ENCODE data around the gene CFAP99. TPM values are rescaled to one million over a fixed set of nuclear protein-coding genes. Genes with fewer than 3 reads are reported as not detected.

Gene CFAP99
- total and polyA plus RNA-seq, 8 donors = 0.41 to 2.6 (median 1.4) TPM

GRCh38 chr4:2383760-2384159 lies 35.0 kb upstream of the CFAP99 start:
- Histone ChIP-seq H3K27me3 (no peaks in the 10 kb centered on the region), H3K4me3 (no peak overlapping the region), H3K27ac (no peak overlapping the region), H3K4me1 (no peaks in the 10 kb centered on the region), H3K36me3 (no peaks in the 10 kb centered on the region), H3K9me3 (peaks cover 0 to 3% of the 10 kb centered on the region in 2 donors)
- intact Hi-C loops (cut with DNase I) = no loop called here
- TF ChIP-seq, protein P1, sequence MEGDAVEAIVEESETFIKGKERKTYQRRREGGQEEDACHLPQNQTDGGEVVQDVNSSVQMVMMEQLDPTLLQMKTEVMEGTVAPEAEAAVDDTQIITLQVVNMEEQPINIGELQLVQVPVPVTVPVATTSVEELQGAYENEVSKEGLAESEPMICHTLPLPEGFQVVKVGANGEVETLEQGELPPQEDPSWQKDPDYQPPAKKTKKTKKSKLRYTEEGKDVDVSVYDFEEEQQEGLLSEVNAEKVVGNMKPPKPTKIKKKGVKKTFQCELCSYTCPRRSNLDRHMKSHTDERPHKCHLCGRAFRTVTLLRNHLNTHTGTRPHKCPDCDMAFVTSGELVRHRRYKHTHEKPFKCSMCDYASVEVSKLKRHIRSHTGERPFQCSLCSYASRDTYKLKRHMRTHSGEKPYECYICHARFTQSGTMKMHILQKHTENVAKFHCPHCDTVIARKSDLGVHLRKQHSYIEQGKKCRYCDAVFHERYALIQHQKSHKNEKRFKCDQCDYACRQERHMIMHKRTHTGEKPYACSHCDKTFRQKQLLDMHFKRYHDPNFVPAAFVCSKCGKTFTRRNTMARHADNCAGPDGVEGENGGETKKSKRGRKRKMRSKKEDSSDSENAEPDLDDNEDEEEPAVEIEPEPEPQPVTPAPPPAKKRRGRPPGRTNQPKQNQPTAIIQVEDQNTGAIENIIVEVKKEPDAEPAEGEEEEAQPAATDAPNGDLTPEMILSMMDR (IDR thresholded peaks at IDR 0.05) = no peak
- no peak for ATAC-seq
- no peak for DNase-seq

- intact Hi-C loops (cut with DNase I) = no loop called here
- peaks cover 0 to 3% of the 10 kb centered on the region in 2 donors for H3K9me3 ChIP-seq
- TF ChIP-seq, protein P1 (IDR thresholded peaks at IDR 0.05) = no peak
- DNase-seq = no peak
- ATAC-seq = no peak
- no peak overlapping the region for H3K27ac ChIP-seq
- no peaks in the 10 kb centered on the region for H3K4me1 ChIP-seq
- H3K4me3 ChIP-seq = no peak overlapping the region
- H3K27me3 ChIP-seq = peaks cover 0 to 1% of the 10 kb centered on the region in 2 donors
- H3K36me3 ChIP-seq = no peaks in the 10 kb centered on the region
Observed at GRCh38 chr4:2384245-2384644, 34.5 kb upstream of the CFAP99 start.

GRCh38 chr4:2385516-2385915 lies 33.2 kb upstream of the CFAP99 start:
- TF ChIP-seq, protein P1 (IDR thresholded peaks at IDR 0.05) = no peak
- no peak overlapping the region for H3K27ac ChIP-seq
- H3K27me3 ChIP-seq = peaks cover 0 to 14% of the 10 kb centered on the region in 2 donors
- DNase-seq (no peak), ATAC-seq (no peak)
- no peak overlapping the region for H3K4me3 ChIP-seq
- H3K36me3 ChIP-seq = no peaks in the 10 kb centered on the region
- intact Hi-C loops (cut with DNase I) = no loop called here
- H3K4me1 ChIP-seq = no peaks in the 10 kb centered on the region
- H3K9me3 ChIP-seq = peaks cover 0 to 3% of the 10 kb centered on the region in 2 donors

DNA sequence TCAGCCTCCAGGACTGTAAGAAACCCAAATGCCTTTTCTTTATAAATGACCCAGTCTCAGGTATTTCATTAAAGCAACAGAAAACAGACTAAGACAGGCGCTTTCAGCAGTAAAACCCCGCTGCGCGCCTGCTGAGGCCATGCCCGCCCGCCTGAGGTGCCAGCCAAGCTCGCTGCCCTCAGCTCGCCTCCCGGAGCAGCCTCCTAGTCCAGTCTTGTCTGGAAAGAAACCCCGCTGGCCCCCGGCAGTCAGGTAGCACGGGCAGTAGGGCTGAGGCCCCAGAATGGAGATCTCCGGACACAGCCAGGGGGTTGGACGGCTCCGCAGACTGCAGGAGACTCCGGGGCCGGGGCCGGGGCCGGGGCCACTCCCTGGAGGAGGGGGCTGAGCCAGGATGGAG lies 32.0 kb upstream of the CFAP99 start:
- Histone ChIP-seq H3K27ac (no peak overlapping the region), H3K9me3 (peaks cover 0 to under 1% of the 10 kb centered on the region in 2 donors), H3K27me3 (peaks cover 0 to 26% of the 10 kb centered on the region in 2 donors), H3K36me3 (no peaks in the 10 kb centered on the region), H3K4me1 (no peaks in the 10 kb centered on the region), H3K4me3 (no peak overlapping the region)
- intact Hi-C loops (cut with DNase I) = no loop called here
- DNase-seq (no peak), ATAC-seq (no peak)
- TF ChIP-seq, protein P1 (IDR thresholded peaks at IDR 0.05) = no peak

- Histone ChIP-seq H3K27ac (no peak overlapping the region), H3K4me3 (no peak overlapping the region), H3K36me3 (no peaks in the 10 kb centered on the region), H3K4me1 (no peaks in the 10 kb centered on the region), H3K27me3 (peaks cover 0 to 31% of the 10 kb centered on the region in 2 donors), H3K9me3 (no peaks in the 10 kb centered on the region)
- ATAC-seq (no peak), DNase-seq (no peak)
- intact Hi-C loops (cut with DNase I) = no loop called here
- TF ChIP-seq, protein P1 (IDR thresholded peaks at IDR 0.05) = no peak
Observed at GRCh38 chr4:2387218-2387617, 31.5 kb upstream of the CFAP99 start.
